Hepatocyte (in vitro differentiated cells): ENCODE data around the gene AGT.

Experiments used
- CTCF ChIP-seq: fragments of 200-600 bp; sonication (generic); IDR thresholded peaks from 2 replicates; pipeline ENCODE4 v1.5.1; 2016; ENCODE audit warnings: antibody characterized with exemption, mild to moderate bottlenecking; ENCODE audit not compliant: poor library complexity
- EZH2 ChIP-seq: fragments of 200-600 bp; sonication (generic); IDR thresholded peaks from 2 replicates; pipeline ENCODE4 v1.6.1; 2016; ENCODE audit warnings: antibody characterized with exemption, mild to moderate bottlenecking, borderline replicate concordance
- EZH2phosphoT487 ChIP-seq: fragments of 200-600 bp; sonication (generic); IDR thresholded peaks from one replicate; pipeline ENCODE4 v1.6.1; 2018; ENCODE audit warnings: antibody characterized with exemption, mild to moderate bottlenecking, low read depth, moderate library complexity; ENCODE audit not compliant: unreplicated experiment, severe bottlenecking

GRCh38 chr1:230717251-230717650, 3.3 kb upstream of the AGT start:
- no peak for TF ChIP-seq CTCF
- TF ChIP-seq EZH2phosphoT487: no peak
- no peak for TF ChIP-seq EZH2
